Osteoblast (primary cell): ENCODE data around the gene CSTPP1. TPM values are rescaled to one million over a fixed set of nuclear protein-coding genes. Genes with fewer than 3 reads are reported as not detected.
A peak's percentile ranks its signal among the peaks of the same experiment; 100 is the strongest.

Experiments used
- DNase-seq: peaks from one replicate; pipeline ENCODE4 v3.0.0; 2011; ENCODE audit warnings: low spot score, mixed read lengths; ENCODE audit not compliant: insufficient read length; ENCODE audit errors: missing footprints
- H2AFZ ChIP-seq: 2 replicates; pipeline ENCODE4 v1.6.0; 2011; ENCODE audit warnings: mild to moderate bottlenecking, low read length
- H3K27ac ChIP-seq: 2 replicates; pipeline ENCODE4 v1.5.1; 2011; ENCODE audit warnings: mild to moderate bottlenecking, low read depth, low read length, moderate library complexity
- H3K27me3 ChIP-seq: 2 replicates; pipeline ENCODE4 v1.6.0; 2012; ENCODE audit warnings: mild to moderate bottlenecking, control low read depth, inconsistent platforms, low read length, moderate library complexity; ENCODE audit not compliant: insufficient read depth
- H3K36me3 ChIP-seq: 2 replicates; pipeline ENCODE4 v1.5.1; 2011; ENCODE audit warnings: mild to moderate bottlenecking, low read length, control low read depth, moderate library complexity; ENCODE audit not compliant: insufficient read depth
- H3K4me1 ChIP-seq: 2 replicates; pipeline ENCODE4 v1.5.1; 2011; ENCODE audit warnings: mild to moderate bottlenecking, low read length, control low read depth, moderate library complexity; ENCODE audit not compliant: insufficient read depth
- H3K4me2 ChIP-seq: 2 replicates; pipeline ENCODE4 v1.6.0; 2011; ENCODE audit warnings: mild to moderate bottlenecking, low read length; ENCODE audit not compliant: insufficient read depth
- H3K4me3 ChIP-seq: fragments of 200-600 bp; sonication (generic); 3 replicates; pipeline ENCODE4 v1.5.1; 2012; ENCODE audit warnings: mild to moderate bottlenecking, low read length, inconsistent platforms; ENCODE audit not compliant: insufficient read depth
- H3K79me2 ChIP-seq: 2 replicates; pipeline ENCODE4 v1.6.0; 2012; ENCODE audit warnings: mild to moderate bottlenecking, low read length, control low read depth, inconsistent platforms; ENCODE audit not compliant: insufficient read depth
- H3K9me3 ChIP-seq: 2 replicates; pipeline ENCODE4 v1.5.1; 2011; ENCODE audit warnings: low read depth, low read length, control low read depth
- H4K20me1 ChIP-seq: 2 replicates; pipeline ENCODE4 v1.6.0; 2012; ENCODE audit warnings: mild to moderate bottlenecking, low read length, control low read depth; ENCODE audit not compliant: insufficient read depth
- CTCF ChIP-seq: IDR thresholded peaks from 2 replicates; pipeline ENCODE4 v1.5.1; 2011; ENCODE audit warnings: mild to moderate bottlenecking, low read depth, low read length, moderate library complexity; ENCODE audit errors: extremely low read depth
- total RNA-seq: library from RNA; depleted of rRNA; stranded (reverse); fragments of >200 nt; gene quantifications from 2 replicates; pipeline ENCODE4 v1.2.3, GENCODE V29; 2012

CSTPP1 gene
- total RNA-seq, 1 donor = 27.1 TPM

DNA sequence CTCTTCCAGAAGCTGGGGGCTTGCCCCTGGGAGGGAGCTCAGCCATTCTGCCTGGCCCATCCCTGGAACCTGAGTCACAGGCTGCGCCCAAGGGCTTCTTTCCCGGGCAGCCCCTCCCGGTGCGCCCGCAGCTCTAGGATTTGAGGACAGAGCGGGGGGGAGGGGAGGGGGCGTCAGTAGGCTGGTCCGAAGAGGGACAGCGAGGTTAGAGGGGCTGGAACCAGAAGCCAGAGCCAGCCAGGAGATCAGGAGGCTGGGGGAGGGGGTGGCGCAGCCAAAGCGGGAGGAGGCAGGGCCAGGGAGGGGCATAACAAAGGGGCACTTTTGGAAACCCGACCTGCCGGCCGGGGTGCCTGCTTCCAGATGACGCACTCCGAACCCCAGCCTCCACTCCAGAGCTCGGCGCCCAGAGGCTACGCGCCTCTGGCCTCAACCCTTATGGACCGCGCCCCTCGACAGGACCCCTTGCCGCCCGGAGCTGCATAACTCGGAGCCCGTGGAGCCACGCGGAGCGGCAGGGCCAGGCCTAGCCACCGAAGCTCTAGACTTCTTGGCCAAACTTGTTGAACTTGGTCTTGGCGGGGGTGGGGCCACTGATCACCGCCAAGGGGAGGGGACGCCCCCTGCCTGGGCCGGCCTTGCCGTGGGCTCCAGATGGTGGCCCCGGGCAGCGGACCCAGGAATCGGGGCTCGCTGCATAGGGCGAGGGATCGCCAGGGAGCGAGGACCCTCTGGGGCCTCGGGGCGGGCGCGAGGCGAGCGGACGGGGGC, 248.9 kb downstream of the CSTPP1 start:
- no peak overlapping the region for H3K27ac ChIP-seq
- DNase-seq = peak; percentile 92
- H3K4me1 ChIP-seq = peaks cover 31% of the 10 kb centered on the region

DNA sequence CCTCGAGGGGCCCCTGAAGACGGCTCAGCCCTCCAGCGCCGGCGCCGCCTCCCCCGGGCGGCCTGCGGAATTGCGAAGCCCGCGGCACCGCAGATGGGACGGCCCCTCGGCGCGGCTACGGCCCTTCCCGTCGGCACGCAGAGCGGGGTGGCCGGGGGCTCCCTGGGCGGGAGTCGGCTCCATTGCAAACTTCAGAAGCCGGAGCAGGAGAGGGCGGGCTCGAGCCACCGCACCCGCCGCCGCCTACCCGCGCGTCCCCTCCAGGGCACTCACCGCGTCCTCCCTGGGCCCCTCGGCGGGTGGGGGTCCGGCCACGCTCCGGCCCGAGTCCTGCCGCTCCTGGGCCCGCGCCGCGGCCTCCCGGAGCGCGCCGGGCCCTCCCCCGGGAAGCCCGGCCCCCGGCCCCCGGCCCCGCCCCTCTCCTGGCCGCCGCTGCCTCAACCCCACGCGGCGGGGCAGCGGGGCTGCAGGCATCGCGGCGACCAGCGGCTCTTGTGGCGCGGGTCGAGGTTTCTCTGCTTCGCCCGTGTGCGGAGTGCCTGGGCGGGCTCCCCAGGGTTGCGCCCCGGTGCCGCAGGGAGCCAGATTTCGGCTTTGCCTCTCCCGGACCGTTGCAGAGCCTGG, 249.6 kb downstream of the CSTPP1 start, which contains the start of gene PACSIN3:
Gene PACSIN3 (minus strand): TSS at position 359 of the 624 bp plus-strand sequence. CDS start 3,707 bp downstream, outside the sequence.
- Histone ChIP-seq H4K20me1 (no peaks in the 10 kb centered on the region), H3K27ac (no peak within 1 kb of the TSS), H3K4me3 (peak within 1 kb of the TSS; percentile 77), H3K9me3 (no peaks in the 10 kb centered on the region), H3K27me3 (no peaks in the 10 kb centered on the region), H3K36me3 (no peaks in the 10 kb centered on the region), H3K79me2 (peaks cover 2% of the 10 kb centered on the region), H2AFZ (peak within 1 kb of the TSS; percentile 74), H3K4me2 (peak within 1 kb of the TSS; percentile 79), H3K4me1 (peaks cover 31% of the 10 kb centered on the region)
- TF ChIP-seq CTCF = no peak
- DNase-seq = peak; percentile 93

More for the DNA sequence above, 248.9 kb downstream of the CSTPP1 start:
- Histone ChIP-seq H3K4me2 (peak overlapping the region; percentile 79), H2AFZ (peak overlapping the region; percentile 74), H3K27me3 (no peaks in the 10 kb centered on the region), H4K20me1 (no peaks in the 10 kb centered on the region), H3K36me3 (no peaks in the 10 kb centered on the region), H3K79me2 (peaks cover 2% of the 10 kb centered on the region), H3K4me3 (peak overlapping the region; percentile 77), H3K9me3 (no peaks in the 10 kb centered on the region)
- TF ChIP-seq CTCF = no peak

- H3K27ac ChIP-seq = peak overlapping the region; percentile 3
- peak overlapping the region; percentile 79 for H3K4me2 ChIP-seq
- no peaks in the 10 kb centered on the region for H3K9me3 ChIP-seq
- no peaks in the 10 kb centered on the region for H3K36me3 ChIP-seq
- no peaks in the 10 kb centered on the region for H3K27me3 ChIP-seq
- H2AFZ ChIP-seq = peak overlapping the region; percentile 68
- peaks cover 2% of the 10 kb centered on the region for H3K79me2 ChIP-seq
- peak overlapping the region; percentile 77 for H3K4me3 ChIP-seq
- no peak for TF ChIP-seq CTCF
- DNase-seq = peak; percentile 90
- no peaks in the 10 kb centered on the region for H4K20me1 ChIP-seq
- H3K4me1 ChIP-seq = peaks cover 31% of the 10 kb centered on the region
These were observed 250.4 kb downstream of the CSTPP1 start for GRCh38 chr11:47186700-47187695.
